Epithelial cell of prostate (primary cell): ENCODE results near the gene SLX4IP.
A peak's percentile ranks its signal among the peaks of the same experiment; 100 is the strongest.

Experiments used
- DNase-seq: peaks from one replicate; pipeline ENCODE4 v3.0.0-alpha.2; 2011; ENCODE audit warnings: low read depth, low spot score
- H3K27ac ChIP-seq: fragments of 450-650 bp; 2 replicates; pipeline ENCODE4 v1.5.1; 2017; ENCODE audit warnings: mild to moderate bottlenecking

The SLX4IP gene

DNA sequence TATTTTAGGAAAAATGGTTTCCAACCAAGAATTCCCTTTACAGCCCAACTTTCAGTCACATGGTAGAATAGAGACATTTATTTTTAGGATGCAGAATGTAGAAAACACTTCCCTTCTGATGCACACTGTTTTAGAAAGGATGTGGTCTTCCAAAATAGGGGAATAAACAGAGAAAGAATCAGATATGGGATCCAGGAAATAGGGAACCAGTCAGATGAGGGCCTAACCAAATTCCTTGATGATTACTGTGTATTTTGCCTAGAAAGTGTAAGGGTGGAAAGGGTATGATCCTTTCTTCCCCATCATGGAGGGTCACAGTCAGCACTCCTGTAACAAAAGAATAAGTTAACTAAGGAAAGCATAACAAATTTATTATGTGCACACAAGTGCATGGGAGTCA, 27.4 kb downstream of the SLX4IP start:
- H3K27ac ChIP-seq, result no peak overlapping the region
- DNase-seq, result no peak

DNA sequence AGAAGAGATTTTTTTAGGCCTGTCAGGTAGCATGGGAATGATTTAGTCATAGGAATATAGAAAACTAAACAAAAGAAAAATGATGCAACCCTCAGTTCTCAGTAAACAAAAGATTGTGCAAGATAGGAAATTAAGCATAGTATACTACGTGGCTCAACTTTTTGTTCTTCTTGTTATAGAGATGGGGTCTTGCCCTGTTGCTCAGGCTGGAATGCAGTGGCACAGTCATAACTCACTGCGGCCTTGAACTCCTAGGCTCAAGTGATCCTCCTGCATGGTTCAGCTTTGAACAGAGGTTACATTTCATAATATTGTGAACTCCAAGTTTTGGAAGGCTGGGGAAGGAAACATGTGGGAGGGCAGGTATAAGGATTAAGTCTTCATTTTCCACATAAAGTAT, 28.5 kb downstream of the SLX4IP start:
- H3K27ac ChIP-seq, result peak overlapping the region; percentile 29
- DNase-seq, result no peak

DNA sequence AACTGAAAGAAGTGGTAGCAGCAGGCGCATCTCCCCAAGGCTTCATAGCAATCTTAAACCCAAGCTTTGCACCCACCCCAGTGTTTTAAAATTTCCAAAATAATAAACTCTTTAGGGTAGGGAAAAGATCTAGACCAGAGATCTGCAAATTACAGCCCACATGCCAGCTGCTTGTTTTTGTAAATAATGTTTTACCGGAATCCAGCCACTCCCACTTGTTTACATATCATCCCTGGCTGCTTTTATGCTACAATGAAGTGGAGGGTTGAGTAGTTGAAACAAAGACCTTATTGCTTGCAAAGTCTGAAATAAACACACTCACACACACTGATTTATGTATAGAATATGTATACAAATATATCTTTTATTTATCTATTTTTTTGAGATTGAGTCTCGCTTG, 30.0 kb downstream of the SLX4IP start:
- no peak overlapping the region for H3K27ac ChIP-seq
- no peak for DNase-seq

DNA sequence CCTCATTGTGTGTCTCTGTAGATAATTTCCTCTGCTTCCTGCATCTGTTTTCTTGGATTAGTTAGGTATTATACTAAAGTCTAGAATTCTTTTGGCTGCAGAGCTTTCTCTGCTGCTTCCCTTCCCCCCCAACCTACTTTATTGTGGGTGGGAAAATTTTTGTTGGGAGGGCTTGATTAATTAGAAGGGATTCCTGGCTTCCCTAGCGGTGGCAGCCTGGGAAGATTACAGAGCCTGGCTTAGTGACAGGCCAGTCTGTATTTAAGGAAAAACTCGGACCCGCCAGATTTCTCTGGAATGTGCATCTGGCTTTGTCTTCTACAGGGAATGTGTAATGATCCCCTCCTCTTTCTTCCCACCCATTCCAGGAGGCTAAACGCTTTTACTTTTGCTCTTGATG, 31.2 kb downstream of the SLX4IP start:
- no peak for DNase-seq
- no peak overlapping the region for H3K27ac ChIP-seq

DNA sequence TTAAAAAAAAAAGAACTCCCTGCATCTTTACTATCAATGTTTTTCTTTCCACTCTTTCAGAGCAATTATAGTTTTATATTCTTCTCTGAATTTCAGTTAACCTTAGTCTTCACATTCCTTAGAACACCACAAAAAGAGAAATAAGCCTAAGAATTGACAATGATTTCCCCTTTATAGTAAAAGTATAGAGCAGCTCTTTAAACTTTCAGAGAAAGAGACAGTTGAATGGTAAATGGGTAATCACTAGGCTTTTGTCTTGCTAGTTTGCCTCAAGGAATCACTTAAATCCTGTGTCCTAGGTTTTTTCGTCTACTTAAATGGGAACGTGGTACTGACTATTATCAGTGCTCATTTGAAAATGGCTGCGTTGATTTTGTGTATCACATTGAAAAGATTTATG, 31.8 kb downstream of the SLX4IP start:
- H3K27ac ChIP-seq, result no peak overlapping the region
- no peak for DNase-seq

DNA sequence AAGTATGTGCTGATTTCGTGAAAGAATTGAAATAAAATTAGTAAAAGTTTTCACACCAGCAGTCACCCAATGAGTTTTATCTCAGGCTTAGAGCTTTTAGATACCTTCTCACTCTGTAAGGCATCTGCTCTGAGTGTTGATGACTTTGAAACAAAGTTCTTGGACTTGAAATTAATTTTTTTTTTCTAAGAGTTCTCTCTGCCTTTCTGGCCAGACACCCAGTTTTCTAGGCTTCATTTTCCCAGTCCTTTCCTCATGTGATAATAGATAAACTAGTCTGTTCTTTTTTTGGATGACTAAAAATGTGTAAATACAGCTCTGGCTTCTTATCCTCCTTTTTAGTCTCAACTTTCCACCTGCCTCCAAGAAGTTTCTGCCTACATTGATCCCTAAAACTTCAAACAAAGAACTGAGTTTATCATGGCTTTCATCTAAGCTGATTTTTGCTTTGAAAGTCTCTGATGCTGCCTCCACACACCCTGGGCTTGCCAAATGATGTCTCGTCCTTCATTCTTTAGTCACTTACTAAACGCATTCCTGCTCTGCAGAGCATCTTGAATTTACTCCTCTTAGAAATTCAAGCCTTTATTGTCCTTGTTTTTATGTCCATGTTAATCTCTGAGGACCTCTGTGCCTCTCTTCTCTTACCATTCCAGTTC, 32.7 kb downstream of the SLX4IP start:
- H3K27ac ChIP-seq, result no peak overlapping the region
- DNase-seq, result no peak

DNA sequence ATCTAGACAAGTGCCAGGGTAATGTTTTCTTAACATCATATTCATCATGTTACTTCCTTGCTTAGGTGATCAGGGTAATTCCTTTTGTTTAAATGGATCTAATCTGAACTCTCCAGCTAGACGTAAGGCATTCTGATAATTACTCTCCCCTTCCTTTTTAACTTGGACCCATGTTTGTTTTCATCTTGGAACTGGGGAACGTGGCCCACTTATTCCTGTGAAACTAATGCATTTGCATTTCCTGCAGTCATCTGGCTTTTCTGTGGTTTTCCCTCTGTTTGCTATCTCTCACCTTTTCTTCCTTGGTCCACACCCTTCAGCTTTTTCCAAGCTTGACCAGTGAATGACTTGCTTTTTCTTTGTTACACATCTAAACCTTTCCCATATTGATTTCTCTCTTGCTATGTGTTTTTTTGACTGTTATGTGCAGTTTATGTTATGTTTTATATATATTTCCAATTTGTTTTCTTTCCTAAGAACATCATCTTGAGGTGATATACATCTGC, 33.3 kb downstream of the SLX4IP start:
- no peak overlapping the region for H3K27ac ChIP-seq
- no peak for DNase-seq

DNA sequence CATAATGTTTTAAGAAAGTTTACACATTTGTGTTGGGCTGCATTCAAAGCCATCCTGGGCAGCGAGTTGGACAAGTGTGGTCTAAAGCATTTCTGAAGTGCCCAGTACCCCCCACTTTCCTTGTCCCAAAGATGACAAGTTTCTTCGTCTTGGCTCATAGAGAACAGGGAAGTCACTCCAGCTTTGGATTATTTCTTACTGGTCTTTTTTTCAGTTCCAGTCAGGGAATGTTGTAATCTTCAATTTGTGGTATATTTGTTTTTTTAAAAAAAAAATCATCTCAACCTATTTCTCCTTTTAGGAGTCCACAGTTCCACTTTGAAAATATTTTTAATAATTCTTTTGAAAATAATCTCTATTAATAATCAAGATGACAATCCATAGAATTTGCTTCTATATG, 34.0 kb downstream of the SLX4IP start:
- H3K27ac ChIP-seq, result no peak overlapping the region
- DNase-seq, result no peak

DNA sequence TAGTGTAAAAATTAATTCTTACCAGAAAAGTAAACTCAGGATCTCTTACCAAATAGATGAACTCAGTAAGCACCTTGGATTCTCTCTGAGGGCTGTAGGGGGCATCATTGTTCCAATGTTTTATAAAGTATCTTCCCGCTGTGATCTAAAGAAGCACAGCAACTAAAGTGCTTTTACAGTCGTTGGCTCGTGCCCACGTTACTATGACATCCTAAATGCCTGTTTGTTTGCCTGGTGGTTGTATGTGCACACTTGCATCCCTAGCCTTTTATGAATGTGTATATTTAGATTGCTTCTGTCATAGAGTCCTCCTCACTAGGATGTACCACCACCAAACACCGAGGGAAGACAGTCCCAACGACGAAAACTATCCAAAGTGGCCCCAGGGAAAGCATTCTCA, 34.5 kb downstream of the SLX4IP start:
- peak; percentile 27 for DNase-seq
- no peak overlapping the region for H3K27ac ChIP-seq

DNA sequence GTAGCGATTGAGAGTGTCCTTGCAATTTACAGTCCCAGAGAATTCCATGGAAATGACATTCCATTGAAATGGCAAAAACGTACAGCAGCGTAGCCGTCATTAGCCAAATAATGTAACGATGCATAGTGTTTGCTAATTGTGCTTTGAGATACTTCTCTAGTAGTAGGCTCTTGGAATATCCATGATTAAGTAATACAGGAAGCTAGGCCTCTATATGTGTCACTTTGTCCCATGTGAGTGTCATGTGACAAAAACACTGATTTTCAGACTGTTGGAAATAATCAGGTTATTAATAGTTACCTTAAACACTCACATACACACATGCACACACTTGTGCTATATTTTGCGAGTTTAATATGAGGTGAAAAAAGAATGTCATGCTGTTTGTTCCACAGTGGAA, 35.2 kb downstream of the SLX4IP start:
- H3K27ac ChIP-seq, result no peak overlapping the region
- no peak for DNase-seq

DNA sequence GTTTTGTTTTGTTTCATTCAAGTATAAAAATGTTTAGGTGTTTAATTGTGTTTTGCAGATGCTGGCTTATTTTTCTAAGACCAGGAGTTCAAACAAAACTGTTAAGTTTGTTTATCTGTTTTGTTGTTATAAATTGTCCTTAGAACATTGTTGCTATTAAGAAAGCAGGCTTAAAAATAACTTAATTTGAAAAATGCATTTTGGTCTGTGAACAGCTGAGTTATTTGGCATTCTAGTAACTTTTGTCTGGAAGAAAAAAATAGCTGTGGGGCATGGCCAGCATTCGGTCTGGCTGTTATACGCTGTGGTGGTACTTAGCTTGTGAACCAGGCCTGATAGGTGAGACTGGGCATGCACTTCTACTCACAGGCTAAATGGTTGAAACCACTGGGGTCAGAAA, 37.8 kb downstream of the SLX4IP start:
- DNase-seq, result no peak
- no peak overlapping the region for H3K27ac ChIP-seq

DNA sequence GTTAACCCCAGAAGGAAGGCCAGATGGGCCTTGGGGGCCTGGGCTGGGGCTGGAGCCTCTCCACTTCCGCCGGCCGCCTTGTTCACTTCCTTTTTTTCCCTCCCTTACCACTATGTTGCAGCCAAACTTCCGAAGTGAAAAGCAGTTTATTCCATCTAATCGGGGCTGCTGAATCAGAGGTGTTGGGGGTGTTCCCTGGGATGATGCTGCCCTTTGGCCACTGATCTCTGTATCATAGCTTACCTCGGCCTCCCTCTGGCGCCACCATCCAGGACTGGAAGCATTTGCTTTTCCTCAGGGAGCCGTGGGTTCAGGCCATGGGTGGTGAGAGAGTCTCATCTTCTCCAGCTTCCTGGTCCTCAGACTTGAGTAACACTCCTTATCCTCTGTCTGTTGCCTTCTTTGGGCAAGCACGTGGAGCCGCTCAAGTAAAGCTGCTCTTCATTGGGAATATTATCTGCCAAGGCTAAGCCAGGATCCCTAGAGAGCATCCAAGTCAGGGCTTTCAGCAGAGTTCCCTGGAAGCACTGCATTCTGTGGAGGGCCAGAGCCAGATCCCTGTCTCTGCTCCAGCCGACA, 39.6 kb downstream of the SLX4IP start:
- no peak overlapping the region for H3K27ac ChIP-seq
- no peak for DNase-seq

DNA sequence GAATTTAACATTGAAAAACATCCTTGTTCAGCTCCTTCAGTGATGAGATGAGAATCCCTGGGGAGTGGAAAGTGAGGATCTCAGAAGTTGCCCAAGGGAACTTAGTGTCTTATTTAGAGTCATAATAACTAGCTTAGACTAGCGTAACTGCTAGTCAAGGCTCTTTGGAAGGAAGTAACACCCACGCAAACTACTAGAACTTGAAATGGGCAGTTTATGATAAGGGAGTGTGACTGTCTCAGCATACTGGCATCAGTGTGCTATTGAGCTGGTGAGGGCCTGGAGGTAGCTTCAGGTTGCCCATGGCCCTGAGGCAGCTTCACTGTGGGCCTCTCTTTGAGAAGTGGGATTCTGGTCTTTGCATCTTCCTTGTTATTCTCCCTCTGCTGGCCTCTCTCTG, 40.1 kb downstream of the SLX4IP start:
- no peak for DNase-seq
- H3K27ac ChIP-seq, result no peak overlapping the region

DNA sequence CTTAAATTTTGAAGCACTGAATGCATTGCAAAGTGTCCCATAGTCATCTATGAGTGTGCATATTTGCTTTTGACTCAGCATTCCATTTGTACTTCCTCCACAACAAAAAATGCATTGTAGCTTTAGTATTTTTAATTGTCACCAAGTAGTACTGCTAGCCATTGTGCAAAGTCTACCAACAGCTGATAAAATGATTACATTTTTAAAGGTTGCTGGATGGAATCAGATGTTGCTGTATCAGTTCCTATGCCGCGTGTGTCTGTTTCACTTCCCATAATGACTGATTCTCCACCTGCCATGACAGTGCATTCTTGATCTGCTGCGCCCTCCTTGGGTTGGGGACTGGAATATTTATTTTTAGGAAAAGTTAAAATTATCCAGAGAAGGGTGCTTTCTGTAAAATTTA, 41.2 kb downstream of the SLX4IP start:
- no peak for DNase-seq
- no peak overlapping the region for H3K27ac ChIP-seq

DNA sequence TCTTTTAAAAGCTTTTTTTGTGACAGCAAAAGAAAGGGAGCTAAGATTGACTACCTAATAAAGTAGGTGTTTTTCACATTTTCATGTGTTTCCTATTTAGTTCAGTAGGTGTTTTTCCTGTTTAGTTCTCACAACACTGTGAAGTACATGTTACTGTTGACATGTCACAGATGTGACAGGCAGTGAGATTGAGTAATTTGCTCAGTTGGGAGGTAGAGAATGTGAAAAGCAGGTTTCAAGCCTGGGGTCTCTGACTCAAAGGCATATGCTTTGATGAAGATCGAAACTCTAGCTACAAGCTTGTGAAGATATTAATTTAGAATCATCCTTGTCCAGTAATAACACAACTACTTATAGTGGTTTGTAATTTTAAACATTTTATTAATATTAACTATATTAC, 43.1 kb downstream of the SLX4IP start:
- DNase-seq, result no peak
- H3K27ac ChIP-seq, result no peak overlapping the region

DNA sequence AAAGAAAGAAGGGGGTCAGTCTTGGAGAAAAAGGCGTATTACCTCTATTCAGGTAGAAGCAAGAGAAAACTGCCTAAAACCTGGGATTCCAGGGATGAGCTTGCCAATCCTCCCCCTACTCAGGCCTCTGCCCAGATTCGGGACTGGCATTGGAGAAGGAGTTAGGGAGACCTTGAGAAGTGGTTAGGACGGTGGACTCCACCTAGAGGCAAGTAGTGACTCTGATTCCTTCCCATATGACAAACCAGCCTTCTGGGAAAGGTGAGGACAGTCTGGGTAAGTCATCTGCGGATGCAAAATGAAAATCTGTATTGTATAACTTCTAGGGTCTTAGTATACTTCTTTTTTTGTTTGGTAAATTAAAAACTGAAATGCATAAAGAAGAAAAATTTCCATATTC, 43.8 kb downstream of the SLX4IP start:
- no peak overlapping the region for H3K27ac ChIP-seq
- no peak for DNase-seq

DNA sequence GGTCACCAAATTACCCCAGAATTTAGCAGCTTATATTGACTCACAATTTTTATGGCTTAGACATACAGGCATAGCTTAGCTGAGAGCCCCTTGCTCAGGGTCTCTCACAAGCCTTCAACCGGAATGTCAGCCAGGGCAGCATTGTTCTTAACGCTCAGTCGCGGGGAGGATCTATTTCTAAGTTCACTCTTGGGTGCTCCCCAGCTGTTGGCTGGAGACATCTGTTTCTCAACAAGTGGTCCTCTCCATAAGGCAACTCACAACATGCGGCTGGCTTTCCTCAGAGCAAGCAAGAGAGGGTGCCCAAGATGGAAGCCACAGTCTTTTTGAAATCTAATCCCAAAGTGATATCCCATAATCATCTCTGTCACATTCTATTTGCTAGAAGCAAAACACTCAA, 46.6 kb downstream of the SLX4IP start:
- no peak for DNase-seq
- H3K27ac ChIP-seq, result no peak overlapping the region

DNA sequence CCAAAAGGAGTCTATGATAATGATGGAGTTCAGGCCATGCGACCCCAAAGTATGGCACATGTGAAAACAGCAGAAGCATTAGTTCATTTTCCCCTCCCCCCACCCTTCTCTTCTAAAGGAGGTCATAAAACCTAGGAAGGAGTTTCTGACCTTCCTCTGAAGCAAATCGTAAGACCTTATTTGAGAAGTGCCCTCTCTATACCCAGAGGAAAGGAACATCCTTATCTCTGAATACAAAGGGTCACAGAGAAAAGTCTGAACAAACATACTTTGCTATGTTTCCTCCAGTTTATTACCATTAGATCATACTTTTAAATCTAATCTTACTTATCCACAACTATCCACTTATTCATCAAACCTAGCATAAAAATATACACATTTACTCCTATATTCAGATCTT, 48.6 kb downstream of the SLX4IP start:
- DNase-seq, result no peak

DNA sequence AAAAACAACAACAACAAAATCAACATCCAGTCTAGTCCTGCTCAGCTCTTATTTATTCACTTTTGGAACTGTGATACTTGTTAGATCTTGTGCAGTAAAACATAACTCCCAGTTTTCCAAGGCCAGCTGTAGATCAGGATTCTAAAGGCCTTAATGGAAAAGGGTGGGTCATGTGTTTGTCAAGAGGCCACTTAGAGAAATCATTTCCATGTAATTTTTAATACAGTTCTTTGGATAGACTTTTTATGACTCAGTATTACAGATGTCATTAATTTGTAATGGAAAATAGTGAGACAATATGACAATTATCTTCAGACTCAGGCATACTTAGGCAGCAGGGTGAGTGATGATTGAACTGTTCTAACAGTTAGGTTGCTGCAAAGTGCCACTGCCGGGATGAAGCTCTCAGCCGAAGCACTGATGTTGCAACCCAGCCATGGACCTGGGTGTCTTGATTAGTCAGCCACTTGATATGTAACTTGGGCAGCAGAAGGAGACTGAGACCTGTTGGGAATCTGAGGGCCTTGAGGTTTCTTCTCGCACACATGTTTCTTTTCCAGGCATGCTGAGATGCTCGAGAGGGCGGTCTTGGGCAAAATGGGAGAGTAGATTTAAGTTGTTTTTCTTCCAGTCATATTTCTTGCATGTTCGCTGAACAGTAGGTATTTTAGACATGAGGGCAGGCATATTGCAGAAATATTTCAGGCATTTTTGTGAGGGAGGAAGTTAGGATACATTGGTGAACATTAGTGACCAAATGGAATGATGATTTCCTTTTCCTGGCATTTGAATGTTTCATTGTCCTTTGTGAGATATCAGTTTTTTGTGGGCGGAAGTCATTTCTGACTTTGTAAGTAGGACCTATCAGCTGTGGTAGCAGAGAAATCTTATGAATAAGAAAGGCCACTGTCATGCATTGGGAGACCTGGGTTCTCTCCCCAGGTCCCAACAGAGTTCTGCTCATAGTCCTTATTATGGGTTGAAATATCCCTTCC, 52.3 kb downstream of the SLX4IP start:
- H3K27ac ChIP-seq, result no peak overlapping the region
- DNase-seq, result no peak

More for the DNA sequence above, 48.6 kb downstream of the SLX4IP start:
- H3K27ac ChIP-seq, result no peak overlapping the region

DNA sequence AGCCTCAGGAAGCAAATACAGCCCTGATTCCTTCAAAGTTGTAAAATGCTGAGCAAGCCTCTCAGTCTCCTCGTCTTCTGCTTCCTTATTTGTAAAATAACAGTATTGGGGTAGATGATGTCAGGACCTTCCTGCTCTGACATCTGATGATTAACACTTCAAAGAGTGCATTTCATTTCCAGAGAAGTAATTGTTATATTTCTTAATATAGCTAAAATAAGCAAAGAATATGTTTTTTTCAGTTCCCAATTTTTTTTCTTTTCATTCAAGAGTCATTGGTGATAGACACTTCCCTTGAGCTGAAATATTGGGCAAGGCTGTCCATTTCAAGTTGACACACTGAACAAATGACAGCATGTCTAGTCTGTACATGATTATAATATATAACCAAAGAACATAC, 53.4 kb downstream of the SLX4IP start:
- DNase-seq, result no peak
- no peak overlapping the region for H3K27ac ChIP-seq

DNA sequence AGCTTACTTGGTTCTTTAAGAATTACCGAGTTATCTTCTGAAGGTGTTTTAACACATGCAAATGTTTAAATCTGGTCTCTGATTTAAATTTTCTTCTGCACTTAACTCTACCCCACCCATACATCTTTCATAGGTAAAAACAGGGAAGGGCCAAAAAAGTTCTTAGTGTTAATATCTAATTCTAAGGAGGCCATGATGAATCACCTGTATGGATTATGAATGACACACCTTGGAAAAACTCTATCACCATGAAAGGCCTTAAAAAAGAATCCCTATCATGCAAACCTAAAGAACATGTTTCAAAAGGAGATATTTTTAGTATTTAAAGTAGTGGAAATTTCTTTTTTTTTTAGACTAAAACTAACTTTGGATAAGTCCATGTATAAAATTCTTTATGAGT, 54.7 kb downstream of the SLX4IP start:
- no peak for DNase-seq
- no peak overlapping the region for H3K27ac ChIP-seq
